HG03520 (cell line): Measurements from ENCODE around the gene CIITA.
A peak's percentile ranks its signal among the peaks of the same experiment; 100 is the strongest.
"Not testable (repeated sequence)": the region's sequence is repeated elsewhere in the genome, so short reads cannot be mapped to it uniquely, and the experiment has no call there.

ENCODE experiments used
- ATAC-seq: cut with Tn5 transposase; IDR thresholded peaks from one replicate; pipeline ENCODE4 v1.9.1; 2021; ENCODE audit warnings: mild to moderate bottlenecking, moderate library complexity; ENCODE audit not compliant: unreplicated experiment

CIITA gene

DNA sequence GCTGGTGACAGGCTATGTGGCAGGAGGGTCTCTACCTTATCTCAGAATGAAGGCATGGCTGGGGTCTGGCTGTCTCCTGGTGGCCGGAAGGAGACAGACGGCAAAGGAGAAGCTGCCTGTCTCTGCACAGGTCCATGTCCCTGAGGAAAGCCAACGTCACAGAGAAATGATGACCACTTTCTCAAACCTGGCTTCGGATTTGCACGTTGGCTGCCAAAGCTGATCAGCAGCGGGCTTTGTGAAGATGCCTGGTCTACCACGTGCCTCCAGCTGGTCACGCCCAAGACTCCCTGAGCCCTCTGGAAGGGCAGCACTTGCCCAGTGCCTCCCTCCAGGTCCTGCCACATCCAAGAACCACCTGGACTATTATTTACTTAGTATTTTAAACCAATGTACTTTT, 56.9 kb downstream of the CIITA start:
- ATAC-seq = no peak

GRCh38 chr16:10934325-10935107, 57.5 kb downstream of the CIITA start:
- ATAC-seq = no peak

GRCh38 chr16:10935226-10935915, 58.4 kb downstream of the CIITA start:
- ATAC-seq = no peak

DNA sequence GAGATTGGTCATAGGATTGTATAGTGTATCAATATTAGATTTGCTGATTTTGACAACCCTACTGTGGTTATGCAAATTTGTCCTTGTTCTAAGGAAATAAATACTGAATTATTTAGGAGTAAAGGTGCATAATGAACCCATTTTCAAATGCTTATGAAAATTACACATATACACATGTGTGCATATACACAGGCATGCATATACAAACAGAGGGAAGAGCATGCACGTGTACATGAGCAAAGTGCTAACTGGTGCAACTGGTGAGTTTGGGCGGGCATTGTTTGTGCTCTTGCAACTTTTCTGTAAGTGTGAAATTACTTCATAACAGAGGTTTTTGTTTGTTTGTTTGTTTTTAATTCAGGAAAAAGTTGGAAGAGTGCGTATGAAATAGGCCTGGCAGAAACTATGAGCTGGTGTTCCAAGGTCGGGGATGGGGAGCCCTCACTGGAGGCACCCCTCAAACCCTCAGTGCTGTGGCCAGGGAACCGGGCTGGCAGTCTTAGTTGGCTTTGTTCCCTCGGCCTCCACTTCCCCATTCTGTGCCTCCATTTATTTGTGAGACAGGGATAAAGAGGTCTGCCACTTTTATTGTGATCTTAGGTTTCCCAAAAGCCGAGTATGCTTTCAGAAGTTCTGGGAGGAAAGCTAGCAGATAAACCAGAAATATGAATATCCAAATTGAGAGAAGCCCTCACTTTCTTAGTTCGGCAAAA, 59.4 kb downstream of the CIITA start:
- ATAC-seq = no peak

GRCh38 chr16:10937068-10937859, 60.3 kb downstream of the CIITA start:
- no peak for ATAC-seq

DNA sequence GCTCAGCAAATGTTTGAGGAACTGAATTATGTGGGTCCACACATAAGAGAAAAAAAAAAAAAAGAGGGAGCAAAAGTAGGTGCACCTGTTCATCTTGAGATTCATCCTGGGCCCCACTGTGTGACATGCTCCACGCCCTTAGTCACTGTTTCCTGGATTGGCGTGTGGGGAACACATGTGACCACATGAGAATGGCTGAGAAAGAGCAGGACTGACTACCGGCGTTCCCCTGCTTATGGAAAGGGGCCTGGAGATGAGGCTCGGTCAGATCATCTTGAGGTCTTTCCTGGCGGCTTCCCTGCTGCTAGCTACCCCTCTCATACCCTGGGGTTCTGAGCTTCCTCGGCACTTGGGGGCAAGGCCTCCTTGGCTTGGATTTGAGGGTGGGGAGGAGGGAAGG, 61.3 kb downstream of the CIITA start:
- no peak for ATAC-seq

DNA sequence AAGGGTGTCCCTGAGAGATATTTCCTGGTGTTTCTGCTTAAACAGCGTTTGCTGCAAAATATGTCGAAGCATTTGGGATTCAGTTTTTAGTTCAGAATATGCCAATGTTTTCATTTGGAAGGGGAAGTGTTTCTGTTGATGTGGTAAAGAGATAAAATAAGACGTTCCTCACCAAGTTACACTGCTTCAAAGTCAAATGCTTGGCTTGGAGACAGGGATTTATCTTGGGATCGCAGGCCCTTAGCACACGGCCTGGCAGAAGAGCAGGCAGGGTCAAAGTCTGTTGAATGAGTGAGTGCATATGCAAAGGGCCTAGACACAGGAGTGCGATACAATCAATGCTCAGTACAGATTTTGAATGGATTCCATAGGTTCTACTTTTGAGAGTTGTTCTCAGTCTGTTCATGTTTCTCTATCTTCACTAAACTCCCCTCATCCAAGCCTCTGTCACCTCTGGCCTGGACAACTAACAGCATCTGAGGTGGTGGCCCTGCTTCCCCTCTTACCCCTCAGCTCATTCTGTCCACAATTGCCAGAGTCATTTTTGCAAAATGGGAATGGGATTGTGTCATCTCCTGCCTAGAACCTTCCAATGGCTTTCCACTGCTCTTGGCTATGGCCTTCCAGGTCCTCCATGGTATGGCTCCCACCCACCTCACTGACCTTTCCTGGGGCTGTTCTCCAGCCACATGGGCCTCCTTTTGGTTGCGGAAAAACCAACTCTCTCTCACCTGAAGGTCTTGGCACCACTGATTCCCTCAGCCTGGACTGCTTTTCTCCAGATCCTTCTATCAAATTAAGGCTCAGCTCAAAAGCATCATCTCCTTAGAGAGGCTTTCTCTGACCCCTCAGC, 62.0 kb downstream of the CIITA start:
- ATAC-seq = no peak

GRCh38 chr16:10939649-10940234, 62.7 kb downstream of the CIITA start:
- ATAC-seq = no peak

GRCh38 chr16:10940501-10941079, 63.6 kb downstream of the CIITA start:
- no peak for ATAC-seq

GRCh38 chr16:10941127-10941933, 64.3 kb downstream of the CIITA start:
- no peak for ATAC-seq

GRCh38 chr16:10941935-10942351, 64.9 kb downstream of the CIITA start:
- not testable (repeated sequence) for ATAC-seq

GRCh38 chr16:10942352-10943063, 65.5 kb downstream of the CIITA start, which contains the start of gene DEXI:
Gene DEXI, minus strand, starts transcription at chr16:10942468. Its CDS starts 463 bp downstream, at chr16:10942005.
- peak; percentile 63 for ATAC-seq

- no peak for ATAC-seq
Measured at GRCh38 chr16:10943064-10943353, 66.0 kb downstream of the CIITA start.

GRCh38 chr16:10944249-10945064, 67.5 kb downstream of the CIITA start, which contains the start of gene CLEC16A:
Gene CLEC16A, plus strand, starts transcription at chr16:10944564. Its CDS starts 154 bp downstream, at chr16:10944718.
- peak; percentile 73 for ATAC-seq

- ATAC-seq = no peak
Measured at GRCh38 chr16:10945065-10945787, 68.2 kb downstream of the CIITA start.

DNA sequence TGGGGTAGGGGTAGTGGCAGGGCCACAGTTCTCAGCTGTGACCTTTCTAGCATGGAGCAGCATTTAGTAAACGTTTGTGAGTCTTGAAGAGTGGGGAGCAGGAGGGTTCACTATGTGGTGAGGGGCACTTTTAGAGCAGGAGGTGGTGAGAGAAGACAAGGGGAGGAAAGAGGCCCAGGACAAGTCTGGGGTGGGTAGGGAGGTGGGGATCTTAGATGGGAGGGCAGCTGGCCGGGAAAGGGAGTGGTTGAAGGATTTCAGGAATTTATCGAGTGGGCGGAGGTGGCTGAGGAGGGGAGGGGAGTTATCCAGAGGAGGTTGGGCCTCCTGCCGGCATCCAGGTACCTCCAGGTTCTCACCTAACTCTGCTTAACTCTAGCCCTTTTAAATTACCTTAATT, 69.3 kb downstream of the CIITA start:
- ATAC-seq = no peak
